SK-N-MC (cell line): ENCODE data around the gene ATOSB.

ENCODE experiments used
- DNase-seq: peaks from one replicate; pipeline ENCODE4 v3.0.0-alpha.2; 2011; ENCODE audit warnings: low read depth, low spot score
- H3K27ac ChIP-seq: fragments of 200-600 bp; sonication (generic); 2 replicates; pipeline ENCODE4 v1.5.1; 2016; ENCODE audit warnings: mixed run types
- H3K36me3 ChIP-seq: fragments of 200-600 bp; sonication (generic); 2 replicates; pipeline ENCODE4 v1.6.1; 2017; ENCODE audit warnings: antibody characterized with exemption, low read length, mixed read lengths; ENCODE audit not compliant: insufficient read depth
- H3K4me3 ChIP-seq: fragments of 200-600 bp; sonication (generic); 2 replicates; pipeline ENCODE4 v1.5.1; 2016
- H3K9ac ChIP-seq: fragments of 200-600 bp; sonication (generic); 2 replicates; pipeline ENCODE4 v1.8.0; 2017; ENCODE audit warnings: mixed run types, mixed read lengths; ENCODE audit not compliant: insufficient read length
- H3K9me3 ChIP-seq: fragments of 200-600 bp; sonication (generic); 2 replicates; pipeline ENCODE4 v1.6.1; 2017; ENCODE audit warnings: low read depth, mild to moderate bottlenecking, antibody characterized with exemption, low read length, moderate library complexity, mixed read lengths
- EZH2 ChIP-seq: fragments of 200-600 bp; sonication (generic); IDR thresholded peaks from one replicate; pipeline ENCODE4 v1.6.1; 2017; ENCODE audit warnings: antibody characterized with exemption
- FOXP2 ChIP-seq: optimal IDR thresholded peaks from 2 replicates; pipeline ENCODE3; 2011; ENCODE audit warnings: mild to moderate bottlenecking, moderate library complexity; ENCODE audit not compliant: insufficient read depth; ENCODE audit errors: extremely low read length, control extremely low read depth
- POLR2AphosphoS5 ChIP-seq: IDR thresholded peaks from 2 replicates; pipeline ENCODE4 v1.6.1; 2012; ENCODE audit warnings: mild to moderate bottlenecking, low read depth, low read length, borderline replicate concordance

The ATOSB gene

DNA sequence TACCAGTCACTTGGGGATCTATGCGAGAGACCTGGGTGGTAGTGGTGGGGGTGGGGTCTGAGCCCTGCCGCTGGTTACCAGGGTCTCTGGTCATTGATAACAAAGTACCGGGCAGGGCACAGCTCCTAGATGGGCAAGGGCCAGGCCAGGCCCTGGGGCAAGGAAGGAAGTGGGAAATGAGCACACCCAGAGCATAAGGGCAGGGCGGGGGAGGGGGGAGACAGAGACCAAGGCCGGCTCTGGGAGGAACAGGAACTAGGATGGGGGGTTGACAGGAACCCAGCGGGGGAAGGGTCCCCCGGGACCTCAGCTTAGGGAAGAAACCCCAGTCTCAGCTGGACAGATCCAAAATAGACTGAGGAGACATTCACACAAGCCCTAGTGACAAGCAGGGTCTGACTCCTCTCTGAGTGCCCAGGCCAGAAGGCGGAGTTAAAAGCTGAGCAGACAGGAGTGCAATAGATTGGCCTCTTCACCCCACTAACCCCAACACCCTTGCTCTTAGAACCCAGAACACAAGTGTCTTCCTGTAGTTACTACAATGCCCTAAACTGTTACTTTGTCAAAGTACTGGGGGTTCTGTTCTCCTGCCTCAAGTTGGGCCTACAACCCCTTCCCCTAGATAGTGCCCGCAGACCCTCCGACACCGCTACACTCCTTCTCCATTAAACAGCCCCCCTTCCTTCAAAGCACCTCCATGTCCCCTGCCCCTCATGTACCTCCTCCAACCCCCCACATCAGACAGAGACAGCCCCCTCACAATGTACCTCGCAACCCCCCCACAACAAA, 628 bp downstream of the ATOSB start:
- Histone ChIP-seq H3K36me3 (no peaks in the 10 kb centered on the region), H3K9ac (no peak overlapping the region), H3K27ac (peak overlapping the region; percentile 88; the same call in 1 of the 2 replicates), H3K4me3 (peak overlapping the region; percentile 85), H3K9me3 (no peaks in the 10 kb centered on the region)
- DNase-seq: no peak
- TF ChIP-seq EZH2 (no peak), POLR2AphosphoS5 (no peak), FOXP2 (no peak)

DNA sequence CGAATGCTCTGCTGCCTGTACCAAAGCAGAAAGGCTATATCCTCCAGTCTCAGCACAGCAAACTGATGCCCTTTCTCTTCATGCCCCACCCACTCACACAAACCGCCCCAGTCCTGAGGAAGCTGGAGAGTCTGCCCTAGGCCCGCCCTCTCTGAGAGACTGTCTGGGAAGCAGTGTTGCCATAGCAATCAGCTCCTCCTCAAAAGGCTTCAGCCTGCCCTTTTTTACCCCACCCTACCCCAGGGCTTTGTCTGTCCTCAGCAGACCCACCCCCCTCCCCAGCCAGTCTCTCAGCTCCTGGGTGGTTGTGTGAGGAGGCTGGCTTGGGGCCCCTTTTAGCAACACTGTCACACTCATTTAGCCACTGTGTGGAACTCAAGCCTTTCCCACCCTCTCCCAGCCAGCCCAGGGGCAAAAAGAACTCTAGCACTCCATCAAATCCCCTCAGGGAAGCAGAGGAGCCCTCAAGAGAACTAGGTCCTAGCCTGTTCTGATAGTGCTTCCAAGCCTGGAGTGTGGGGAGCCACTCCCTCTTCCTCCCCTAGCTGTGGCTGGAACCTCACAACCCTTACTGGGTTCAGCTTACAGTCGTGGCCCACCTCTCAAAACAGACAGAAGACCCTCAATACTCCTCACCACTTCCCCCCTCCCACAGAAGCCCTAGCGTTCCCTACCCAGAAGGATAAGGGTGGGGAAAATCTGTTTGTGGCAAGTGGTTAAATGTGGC, 1.4 kb downstream of the ATOSB start:
- Histone ChIP-seq H3K9me3 (no peaks in the 10 kb centered on the region), H3K9ac (no peak overlapping the region), H3K27ac (peak overlapping the region; percentile 88), H3K36me3 (no peaks in the 10 kb centered on the region), H3K4me3 (peak overlapping the region; percentile 85)
- TF ChIP-seq POLR2AphosphoS5: peak; percentile 46; the same call in 1 of the 2 replicates
- TF ChIP-seq FOXP2: peak; percentile 71
- no peak for TF ChIP-seq EZH2
- DNase-seq: peak; percentile 88

DNA sequence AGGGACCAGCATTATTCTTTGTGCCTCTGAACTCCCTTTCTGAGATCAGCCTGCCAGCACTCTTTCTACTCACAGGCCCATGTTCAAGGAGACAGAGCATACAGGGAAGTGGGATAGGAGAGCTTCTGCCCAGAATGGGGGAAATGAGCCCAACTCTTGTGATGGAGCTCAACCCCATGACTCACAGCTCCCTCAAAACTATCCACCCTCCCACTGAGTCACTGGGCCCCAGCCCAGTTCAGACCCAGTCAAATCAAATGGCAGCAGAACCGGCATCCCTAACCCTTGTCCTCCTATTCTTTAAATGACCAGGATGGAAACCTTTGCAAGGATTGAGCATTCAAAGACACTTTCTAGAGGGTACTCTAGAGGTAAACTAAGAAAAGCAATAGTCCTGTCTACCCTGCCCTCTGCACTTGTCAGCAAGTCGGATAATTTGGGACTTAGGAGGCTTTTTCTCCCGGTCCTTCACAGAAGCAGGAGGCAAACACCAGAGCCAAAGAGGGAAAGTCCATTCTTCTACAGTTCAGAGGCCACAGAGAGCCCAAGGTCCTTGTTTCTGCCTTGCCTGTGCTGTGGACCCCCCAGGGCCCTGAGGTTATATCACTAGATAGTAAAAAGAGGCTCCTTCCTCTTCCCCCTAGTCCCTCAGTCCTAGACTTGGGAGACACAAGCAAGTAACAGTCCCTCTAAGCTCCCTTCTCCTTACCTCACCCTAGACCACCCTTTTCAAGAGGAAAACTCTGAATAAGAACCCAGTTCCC, 3.2 kb downstream of the ATOSB start:
- TF ChIP-seq EZH2 (no peak), POLR2AphosphoS5 (no peak)
- no peak for DNase-seq
- H3K36me3 ChIP-seq: no peaks in the 10 kb centered on the region; the same call in 1 of the 2 replicates
- H3K27ac ChIP-seq: no peak overlapping the region
- no peaks in the 10 kb centered on the region for H3K9me3 ChIP-seq
- no peak overlapping the region; the same call in 1 of the 2 replicates for H3K4me3 ChIP-seq
- no peak overlapping the region for H3K9ac ChIP-seq

DNA sequence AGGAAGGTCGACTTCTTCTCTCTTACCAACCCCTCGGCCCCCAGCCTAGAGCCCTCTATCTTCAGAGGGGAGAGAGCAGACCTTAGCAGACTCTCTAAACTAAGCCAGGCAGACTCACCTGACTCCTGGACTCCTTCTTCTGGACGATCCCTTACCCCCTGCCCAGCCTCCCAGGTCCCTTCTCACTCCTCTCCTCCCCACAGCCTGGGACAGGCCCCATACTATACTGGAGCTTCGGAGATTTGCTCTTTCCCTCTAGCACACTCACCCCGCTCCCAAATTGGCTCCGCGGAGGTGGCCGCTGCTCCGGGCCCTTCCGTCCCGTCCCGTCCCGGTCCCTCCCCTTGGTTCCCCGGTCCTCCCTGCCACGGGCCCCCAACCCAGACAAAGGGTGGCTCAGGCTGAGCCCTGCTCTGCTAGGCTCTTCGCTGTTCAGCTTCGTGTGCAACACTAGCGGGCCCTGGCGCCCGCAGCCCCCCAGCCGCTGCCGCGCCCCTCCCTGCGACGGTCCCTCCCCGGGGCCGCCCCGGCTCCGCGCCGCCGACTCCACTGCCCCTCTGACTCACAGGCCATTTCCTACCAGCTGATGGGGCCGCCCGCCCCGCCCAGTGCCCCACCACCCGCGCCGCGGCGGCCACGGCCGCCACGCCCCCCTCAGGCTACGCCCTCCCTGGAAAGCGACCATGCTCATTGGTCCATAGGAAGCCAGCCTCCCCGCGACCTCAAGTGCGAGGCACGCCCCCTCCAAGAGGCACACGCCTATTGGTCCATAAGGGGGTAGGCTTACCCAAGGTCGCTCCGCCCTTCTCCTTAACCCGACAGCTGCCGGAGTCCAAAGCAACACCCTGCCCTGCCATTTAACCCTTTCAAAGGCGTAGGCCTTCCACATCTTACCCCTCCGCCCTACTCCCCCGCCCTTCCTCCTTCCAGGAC, 4.4 kb downstream of the ATOSB start:
- no peak overlapping the region for H3K27ac ChIP-seq

DNA sequence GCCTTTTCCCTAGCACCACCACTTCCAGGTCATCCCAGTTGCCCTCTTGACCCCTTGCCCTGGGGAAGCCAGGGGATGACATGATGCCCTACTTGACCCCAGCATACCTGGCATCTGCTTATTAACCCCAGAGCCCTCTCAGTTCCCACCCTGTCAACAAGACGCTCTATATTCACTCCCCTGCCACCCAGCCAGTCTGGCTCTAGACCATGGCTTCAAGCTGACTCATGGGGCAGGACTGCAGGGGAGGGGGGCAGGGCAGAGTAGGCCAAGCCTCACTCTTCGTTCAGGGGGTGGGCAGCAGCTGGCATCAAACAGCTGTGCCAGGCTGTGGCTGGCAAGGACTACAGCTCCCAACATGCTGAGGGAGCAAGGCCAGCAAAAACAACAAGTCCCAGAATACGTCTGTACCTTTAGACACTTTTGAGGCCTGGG, 5.3 kb downstream of the ATOSB start:
- Histone ChIP-seq H3K9me3 (no peaks in the 10 kb centered on the region), H3K27ac (no peak overlapping the region), H3K4me3 (no peak overlapping the region; the same call in 1 of the 2 replicates), H3K9ac (no peak overlapping the region), H3K36me3 (no peaks in the 10 kb centered on the region; the same call in 1 of the 2 replicates)
- DNase-seq: no peak
- TF ChIP-seq EZH2: no peak
- TF ChIP-seq FOXP2: no peak
- TF ChIP-seq POLR2AphosphoS5: no peak

More for the DNA sequence above, 4.4 kb downstream of the ATOSB start:
- Histone ChIP-seq H3K36me3 (no peaks in the 10 kb centered on the region; the same call in 1 of the 2 replicates), H3K9me3 (no peaks in the 10 kb centered on the region), H3K4me3 (peak overlapping the region; percentile 86), H3K9ac (peak overlapping the region; percentile 60)
- peak; percentile 85 for DNase-seq
- TF ChIP-seq EZH2: no peak
- no peak for TF ChIP-seq POLR2AphosphoS5
- TF ChIP-seq FOXP2: no peak

DNA sequence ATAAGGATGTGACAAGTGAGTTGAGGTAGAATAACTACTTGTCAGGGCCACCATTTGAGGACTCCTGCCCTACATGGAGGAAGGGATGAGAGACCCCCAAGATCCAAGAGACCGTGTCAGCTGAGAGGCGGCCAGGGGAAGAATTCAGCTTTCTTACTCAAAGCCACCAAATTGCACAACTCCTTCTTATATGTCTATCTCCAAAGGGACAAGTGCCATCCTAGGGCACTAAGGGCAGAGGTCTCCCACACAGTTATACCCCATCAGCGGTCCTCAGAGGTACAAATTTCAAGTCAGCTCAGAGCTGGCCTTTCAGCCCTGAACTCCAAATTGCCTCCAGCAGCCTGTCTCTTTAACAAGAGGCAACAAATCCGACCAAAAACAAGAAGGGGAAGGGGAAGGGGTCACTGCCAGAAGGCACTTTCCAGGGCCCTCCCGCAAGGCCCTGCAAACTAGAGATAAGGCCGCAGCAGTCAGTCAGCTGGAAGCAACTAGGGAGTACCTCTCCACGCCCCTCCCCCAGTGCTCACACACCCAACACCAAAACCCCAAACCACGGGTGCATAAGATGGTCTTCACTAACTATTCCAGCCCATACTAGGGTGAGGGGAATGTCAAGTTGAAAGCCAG, 6.6 kb downstream of the ATOSB start:
- Histone ChIP-seq H3K9ac (no peak overlapping the region), H3K36me3 (no peaks in the 10 kb centered on the region; the same call in 1 of the 2 replicates), H3K27ac (no peak overlapping the region), H3K9me3 (no peaks in the 10 kb centered on the region), H3K4me3 (no peak overlapping the region)
- no peak for TF ChIP-seq EZH2
- TF ChIP-seq FOXP2: no peak
- TF ChIP-seq POLR2AphosphoS5: no peak
- no peak for DNase-seq

DNA sequence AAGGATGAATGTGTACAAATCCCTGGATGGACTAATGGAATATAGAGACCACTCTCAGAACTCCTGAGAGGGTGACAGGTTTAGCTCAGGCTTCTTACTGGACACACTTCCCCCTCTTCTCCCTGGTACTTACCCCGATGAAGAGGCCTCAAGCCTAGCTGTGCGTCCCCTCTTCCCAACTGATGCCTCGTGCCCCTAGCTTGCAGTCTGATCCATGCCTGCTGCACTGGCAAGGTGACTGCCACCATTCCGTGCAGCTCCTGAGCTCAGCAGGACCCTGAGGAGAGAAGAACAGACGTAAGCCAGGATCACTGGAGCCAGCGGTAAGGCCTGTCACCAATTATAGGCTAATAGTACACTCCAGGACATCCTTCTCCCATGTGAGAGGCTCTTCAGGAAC, 7.2 kb downstream of the ATOSB start:
- TF ChIP-seq POLR2AphosphoS5 (no peak), FOXP2 (no peak), EZH2 (no peak)
- Histone ChIP-seq H3K4me3 (no peak overlapping the region), H3K9me3 (no peaks in the 10 kb centered on the region), H3K36me3 (no peaks in the 10 kb centered on the region; the same call in 1 of the 2 replicates), H3K27ac (no peak overlapping the region), H3K9ac (no peak overlapping the region)
- no peak for DNase-seq
